ENCODE measurements around the gene ATG16L2. TPM values are rescaled to one million over a fixed set of nuclear protein-coding genes. Genes with fewer than 3 reads are reported as not detected.

ATG16L2 gene
- total and polyA plus RNA-seq, 9 of the 15 experiments (the other 6 are each of a cell fraction or from before 2014, with no cell fraction given): 0.18 to 11.2 (median 6.2) TPM

GRCh38 chr11:72776117-72776843 lies 37.9 kb upstream of the ATG16L2 start (continued):
- TF ChIP-seq NR2C2 (CRISPR knock-in tag; IDR thresholded peaks at IDR 0.05): no peak
- TF ChIP-seq NR2C2 (tag; IDR thresholded peaks at IDR 0.05): peak; percentile 92
- 0 out of 4 replicates have a peak, but pooled peaks of 1 of the 2 experiments have one; percentile 44 for TF ChIP-seq ZNF318 (IDR thresholded peaks at IDR 0.05; ENCODE audit: borderline replicate concordance in 1 of 2, low read depth in 1 of 2)
- peak; percentile 86 for TF ChIP-seq ZNF584 (CRISPR knock-in tag; IDR thresholded peaks at IDR 0.05; ENCODE audit: low read depth)
- peak; percentile 52 to 54; a peak in 2 of 4 replicates for TF ChIP-seq TBL1XR1 (IDR thresholded peaks at IDR 0.05; ENCODE audit: low read length in 2 of 2)
- peak; percentile 91 for TF ChIP-seq BRD9 (IDR thresholded peaks at IDR 0.05; ENCODE audit: low read depth, partially characterized antibody)
- no peak; the same call in 1 of the 2 replicates for TF ChIP-seq ZNF707 (CRISPR knock-in tag; conservative IDR thresholded peaks at IDR 0.05)
- TF ChIP-seq SMAD4 (CRISPR knock-in tag; conservative IDR thresholded peaks at IDR 0.05): peak; percentile 88
- no peak for TF ChIP-seq TFAM (CRISPR knock-in tag; conservative IDR thresholded peaks at IDR 0.05)
- TF ChIP-seq, protein P1, sequence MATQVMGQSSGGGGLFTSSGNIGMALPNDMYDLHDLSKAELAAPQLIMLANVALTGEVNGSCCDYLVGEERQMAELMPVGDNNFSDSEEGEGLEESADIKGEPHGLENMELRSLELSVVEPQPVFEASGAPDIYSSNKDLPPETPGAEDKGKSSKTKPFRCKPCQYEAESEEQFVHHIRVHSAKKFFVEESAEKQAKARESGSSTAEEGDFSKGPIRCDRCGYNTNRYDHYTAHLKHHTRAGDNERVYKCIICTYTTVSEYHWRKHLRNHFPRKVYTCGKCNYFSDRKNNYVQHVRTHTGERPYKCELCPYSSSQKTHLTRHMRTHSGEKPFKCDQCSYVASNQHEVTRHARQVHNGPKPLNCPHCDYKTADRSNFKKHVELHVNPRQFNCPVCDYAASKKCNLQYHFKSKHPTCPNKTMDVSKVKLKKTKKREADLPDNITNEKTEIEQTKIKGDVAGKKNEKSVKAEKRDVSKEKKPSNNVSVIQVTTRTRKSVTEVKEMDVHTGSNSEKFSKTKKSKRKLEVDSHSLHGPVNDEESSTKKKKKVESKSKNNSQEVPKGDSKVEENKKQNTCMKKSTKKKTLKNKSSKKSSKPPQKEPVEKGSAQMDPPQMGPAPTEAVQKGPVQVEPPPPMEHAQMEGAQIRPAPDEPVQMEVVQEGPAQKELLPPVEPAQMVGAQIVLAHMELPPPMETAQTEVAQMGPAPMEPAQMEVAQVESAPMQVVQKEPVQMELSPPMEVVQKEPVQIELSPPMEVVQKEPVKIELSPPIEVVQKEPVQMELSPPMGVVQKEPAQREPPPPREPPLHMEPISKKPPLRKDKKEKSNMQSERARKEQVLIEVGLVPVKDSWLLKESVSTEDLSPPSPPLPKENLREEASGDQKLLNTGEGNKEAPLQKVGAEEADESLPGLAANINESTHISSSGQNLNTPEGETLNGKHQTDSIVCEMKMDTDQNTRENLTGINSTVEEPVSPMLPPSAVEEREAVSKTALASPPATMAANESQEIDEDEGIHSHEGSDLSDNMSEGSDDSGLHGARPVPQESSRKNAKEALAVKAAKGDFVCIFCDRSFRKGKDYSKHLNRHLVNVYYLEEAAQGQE (IDR thresholded peaks at IDR 0.05; ENCODE audit: borderline replicate concordance): peak; percentile 34
- TF ChIP-seq, protein P1 (CRISPR knock-in tag; IDR thresholded peaks at IDR 0.05; ENCODE audit: low read depth): no peak

Measured in K562 (cell line).